ENCODE measurements around the gene H1-8. TPM values are rescaled to one million over a fixed set of nuclear protein-coding genes. Genes with fewer than 3 reads are reported as not detected.

The H1-8 gene
- total RNA-seq, 4 donors from 2014 or later, result not detected

GRCh38 chr3:129583289-129583688, 40.3 kb downstream of the H1-8 start:
- Histone ChIP-seq H3K27me3 (no peaks in the 10 kb centered on the region), H3K4me1 (peaks cover 15 to 41% (median 27%) of the 10 kb centered on the region in 4 donors), H3K27ac (replicated peaks in 1 of 4) (no peak overlapping the region), H3K4me3 (no peak overlapping the region), H3K36me3 (peaks cover 0 to 83% (median 62%) of the 10 kb centered on the region in 4 donors), H3K9me3 (no peaks in the 10 kb centered on the region)
- TF ChIP-seq POLR2A (IDR thresholded peaks at IDR 0.05; ENCODE audit: low read depth) (no peak), EP300 (IDR thresholded peaks at IDR 0.05) (no peak), POLR2AphosphoS5 (IDR thresholded peaks at IDR 0.05) (no peak)
- TF ChIP-seq, protein P1, sequence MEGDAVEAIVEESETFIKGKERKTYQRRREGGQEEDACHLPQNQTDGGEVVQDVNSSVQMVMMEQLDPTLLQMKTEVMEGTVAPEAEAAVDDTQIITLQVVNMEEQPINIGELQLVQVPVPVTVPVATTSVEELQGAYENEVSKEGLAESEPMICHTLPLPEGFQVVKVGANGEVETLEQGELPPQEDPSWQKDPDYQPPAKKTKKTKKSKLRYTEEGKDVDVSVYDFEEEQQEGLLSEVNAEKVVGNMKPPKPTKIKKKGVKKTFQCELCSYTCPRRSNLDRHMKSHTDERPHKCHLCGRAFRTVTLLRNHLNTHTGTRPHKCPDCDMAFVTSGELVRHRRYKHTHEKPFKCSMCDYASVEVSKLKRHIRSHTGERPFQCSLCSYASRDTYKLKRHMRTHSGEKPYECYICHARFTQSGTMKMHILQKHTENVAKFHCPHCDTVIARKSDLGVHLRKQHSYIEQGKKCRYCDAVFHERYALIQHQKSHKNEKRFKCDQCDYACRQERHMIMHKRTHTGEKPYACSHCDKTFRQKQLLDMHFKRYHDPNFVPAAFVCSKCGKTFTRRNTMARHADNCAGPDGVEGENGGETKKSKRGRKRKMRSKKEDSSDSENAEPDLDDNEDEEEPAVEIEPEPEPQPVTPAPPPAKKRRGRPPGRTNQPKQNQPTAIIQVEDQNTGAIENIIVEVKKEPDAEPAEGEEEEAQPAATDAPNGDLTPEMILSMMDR (IDR thresholded peaks at IDR 0.05), result no peak
- 89% methylated on average over 9 of the region's 9 CpGs for WGBS
- no peak for DNase-seq (ENCODE audit: extremely low spot score)
- intact Hi-C loops (cut with DNase I), result no loop called here

DNA sequence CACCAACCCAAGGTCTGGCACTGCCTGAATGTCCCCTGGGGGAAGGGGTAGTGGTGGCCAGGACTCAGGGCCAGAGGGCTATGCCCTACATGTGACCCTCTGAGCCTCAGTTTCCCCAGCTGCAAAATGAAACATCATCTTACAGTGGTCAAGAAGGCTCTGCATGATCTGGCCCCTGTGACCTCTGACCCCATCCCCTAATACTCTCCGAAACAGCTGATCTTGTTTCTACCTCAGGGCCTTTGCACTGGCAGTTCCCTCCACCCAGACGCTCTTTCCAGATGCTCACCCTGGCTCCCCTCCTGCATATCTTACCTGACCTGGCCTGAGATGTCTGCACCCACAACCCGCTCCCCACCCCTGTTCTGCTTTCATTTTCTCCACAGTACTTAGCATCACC, 41.7 kb downstream of the H1-8 start:
- intact Hi-C loops (cut with DNase I), result no loop called here
- no peak for TF ChIP-seq POLR2AphosphoS5 (IDR thresholded peaks at IDR 0.05)
- TF ChIP-seq POLR2A (IDR thresholded peaks at IDR 0.05; ENCODE audit: low read depth), result no peak
- TF ChIP-seq EP300 (IDR thresholded peaks at IDR 0.05), result no peak
- TF ChIP-seq, protein P1 (IDR thresholded peaks at IDR 0.05), result no peak
- Histone ChIP-seq H3K4me3 (no peak overlapping the region), H3K27me3 (no peaks in the 10 kb centered on the region), H3K36me3 (peaks cover 0 to 85% (median 64%) of the 10 kb centered on the region in 4 donors), H3K9me3 (no peaks in the 10 kb centered on the region), H3K27ac (replicated peaks in 1 of 4) (no peak overlapping the region), H3K4me1 (peaks cover 16 to 43% (median 25%) of the 10 kb centered on the region in 4 donors)
- DNase-seq (ENCODE audit: extremely low spot score), result no peak
- WGBS, result 69% methylated on average over 3 of the region's 3 CpGs

DNA sequence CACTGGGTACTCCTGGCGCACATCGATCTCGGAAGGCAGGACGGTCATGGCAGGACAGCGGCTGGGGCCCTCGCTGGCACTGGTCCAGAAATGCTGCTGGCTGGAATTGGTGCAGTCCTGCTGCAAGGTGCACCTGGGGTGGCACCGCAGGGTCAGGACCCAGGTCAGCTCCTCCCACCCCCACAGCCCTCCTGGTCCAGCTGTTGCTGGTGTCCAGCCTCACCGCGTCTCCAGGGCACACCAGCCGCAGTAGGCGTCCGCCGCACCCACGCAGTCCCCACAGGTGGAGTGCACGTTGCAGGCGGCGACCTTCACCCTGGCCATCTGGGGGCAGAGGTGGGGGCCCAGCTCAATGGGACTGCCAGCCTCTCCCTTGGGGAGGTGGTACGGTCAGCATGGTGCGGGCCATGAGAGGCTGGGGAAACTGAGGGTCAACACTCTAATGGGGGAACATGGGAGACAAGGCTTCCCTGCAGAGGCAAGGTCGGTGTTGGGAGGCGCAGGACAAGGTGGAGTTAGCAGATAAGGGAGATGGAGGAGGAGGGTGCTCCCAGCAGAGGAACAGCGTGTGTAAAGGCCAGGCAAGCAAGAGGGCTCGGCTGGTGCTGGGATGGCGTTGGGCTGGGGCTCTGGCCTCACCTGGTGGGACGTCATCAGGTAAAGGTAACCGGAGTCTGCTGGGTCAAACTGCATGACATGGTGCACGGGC, 43.1 kb downstream of the H1-8 start:
- DNase-seq (ENCODE audit: extremely low spot score), result no peak
- intact Hi-C loops (cut with DNase I), result no loop called here
- Histone ChIP-seq H3K9me3 (no peaks in the 10 kb centered on the region), H3K4me1 (peaks cover 30 to 58% (median 39%) of the 10 kb centered on the region in 4 donors), H3K27me3 (no peaks in the 10 kb centered on the region), H3K4me3 (no peak overlapping the region), H3K27ac (replicated peaks in 1 of 4) (no peak overlapping the region), H3K36me3 (peaks cover 0 to 72% (median 54%) of the 10 kb centered on the region in 4 donors)
- 94% methylated on average over 10 of the region's 27 CpGs for WGBS
- no peak for TF ChIP-seq POLR2AphosphoS5 (IDR thresholded peaks at IDR 0.05)
- TF ChIP-seq POLR2A (IDR thresholded peaks at IDR 0.05; ENCODE audit: low read depth), result no peak
- TF ChIP-seq, protein P1 (IDR thresholded peaks at IDR 0.05), result no peak
- no peak for TF ChIP-seq EP300 (IDR thresholded peaks at IDR 0.05)

- Histone ChIP-seq H3K36me3 (peaks cover 0 to 64% (median 47%) of the 10 kb centered on the region in 4 donors), H3K4me1 (peaks cover 38 to 66% (median 46%) of the 10 kb centered on the region in 4 donors)
- intact Hi-C loops (cut with DNase I), result no loop called here
Observed at GRCh38 chr3:129586746-129587430, 43.9 kb downstream of the H1-8 start.

More at GRCh38 chr3:129586746-129587430, 43.9 kb downstream of the H1-8 start:
- H3K4me3 ChIP-seq, result no peak overlapping the region
- 58% methylated on average over 13 of the region's 17 CpGs for WGBS
- no peak for DNase-seq (ENCODE audit: extremely low spot score)
- no peaks in the 10 kb centered on the region for H3K27me3 ChIP-seq
- peak overlapping the region in 3 of 4 donors; percentile 30 to 45 (median 39) for H3K27ac ChIP-seq (replicated peaks in 1 of 4)
- H3K9me3 ChIP-seq, result no peaks in the 10 kb centered on the region
- TF ChIP-seq POLR2AphosphoS5 (IDR thresholded peaks at IDR 0.05), result peak in 1 of 2 donors; percentile 19
- TF ChIP-seq, protein P1 (IDR thresholded peaks at IDR 0.05), result no peak
